Astrocyte of the cerebellum (primary cell): ENCODE results near the gene RAD51D.
"Not testable (repeated sequence)": the region's sequence is repeated elsewhere in the genome, so short reads cannot be mapped to it uniquely, and the experiment has no call there.

Experiments
- DNase-seq: peaks from one replicate; pipeline ENCODE4 v3.0.0-alpha.2; 2011; ENCODE audit warnings: low read depth
- H3K4me3 ChIP-seq: 2 replicates; pipeline ENCODE4 v1.5.1; 2011; ENCODE audit warnings: mild to moderate bottlenecking, low read depth, low read length, moderate library complexity
- CTCF ChIP-seq: IDR thresholded peaks from 2 replicates; pipeline ENCODE4 v1.5.1; 2012; ENCODE audit warnings: low read length, low read depth, moderate library complexity, mild to moderate bottlenecking; ENCODE audit errors: missing control alignments
- in situ Hi-C: cut with HindIII; loops from 2 replicates; pipeline ENCODE4 v1.10.0; 2017; ENCODE audit warnings: low sequenced_read_pairs

Gene RAD51D

GRCh38 chr17:35152421-35153140, 32.9 kb upstream of the RAD51D start:
- no peak overlapping the region for H3K4me3 ChIP-seq
- DNase-seq: no peak
- no peak for TF ChIP-seq CTCF
- in situ Hi-C loops: no loop called here

GRCh38 chr17:35151080-35151479, 31.4 kb upstream of the RAD51D start:
- DNase-seq, H3K4me3 ChIP-seq, in situ Hi-C loops: not testable (repeated sequence)

DNA sequence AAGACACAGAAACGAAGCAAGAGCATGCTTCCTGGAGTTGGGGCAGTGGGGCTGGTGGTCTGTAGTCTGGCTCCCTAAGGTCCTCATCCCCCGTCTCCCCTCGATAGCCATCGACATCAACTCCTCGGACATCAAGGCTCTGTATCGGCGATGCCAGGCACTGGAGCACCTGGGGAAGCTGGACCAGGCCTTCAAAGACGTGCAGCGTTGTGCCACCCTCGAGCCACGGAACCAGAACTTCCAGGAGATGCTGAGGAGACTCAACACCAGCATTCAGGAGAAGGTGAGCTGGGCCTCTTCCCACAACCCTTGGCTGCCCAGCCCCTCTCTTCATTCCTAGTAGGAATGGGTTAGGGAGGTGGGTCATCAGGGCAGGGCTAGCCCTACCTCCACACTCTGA, 30.3 kb upstream of the RAD51D start:
- no peak for TF ChIP-seq CTCF
- H3K4me3 ChIP-seq: no peak overlapping the region
- DNase-seq: no peak
- in situ Hi-C loops: loop anchor here (25.0 kb wide), 3 partner anchors 387 to 713 kb away; partner anchors contain the start of gene SLFN12L

DNA sequence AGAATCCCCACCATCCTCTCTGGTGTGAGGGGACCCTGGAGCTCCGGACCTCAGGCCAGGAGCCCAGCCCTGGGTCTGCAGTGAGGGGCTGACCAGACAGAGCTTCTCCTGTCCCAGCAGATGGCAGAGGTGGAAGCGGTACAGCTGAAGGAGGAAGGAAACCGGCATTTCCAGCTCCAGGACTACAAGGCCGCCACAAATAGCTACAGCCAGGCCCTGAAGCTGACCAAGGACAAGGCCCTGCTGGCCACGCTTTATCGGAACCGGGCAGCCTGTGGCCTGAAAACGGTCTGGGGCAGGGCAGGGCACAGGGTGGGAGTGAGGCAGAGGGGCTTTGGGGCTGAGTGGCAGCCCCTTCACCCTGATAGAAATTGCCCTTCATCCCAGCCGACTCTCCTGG, 28.5 kb upstream of the RAD51D start:
- H3K4me3 ChIP-seq: no peak overlapping the region

DNA sequence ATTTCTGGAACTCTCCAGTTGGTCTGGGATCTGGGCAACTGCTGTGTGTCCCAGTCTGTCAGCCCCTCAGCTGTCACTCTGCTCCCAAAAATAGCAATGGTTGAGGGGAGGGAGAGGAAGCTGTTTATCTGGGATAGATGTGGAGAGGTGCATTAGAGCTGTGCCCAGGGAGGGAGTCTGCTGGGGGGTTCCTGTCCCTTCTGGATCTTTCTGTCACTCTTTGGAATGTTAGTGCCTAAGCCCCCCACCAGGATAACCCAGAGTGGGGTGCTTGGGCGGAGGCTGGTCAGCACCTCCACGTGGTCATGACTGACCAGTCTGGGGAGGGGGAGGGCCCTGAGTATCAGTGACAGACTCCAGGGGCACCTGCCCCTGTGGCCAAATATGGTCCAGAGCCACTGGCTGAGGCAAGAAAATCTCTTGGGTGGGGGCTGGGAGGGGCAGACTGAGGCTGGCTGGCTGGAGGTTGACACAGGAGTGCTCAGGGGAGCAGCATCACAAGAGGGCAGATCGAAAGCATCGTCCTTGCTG, 27.8 kb upstream of the RAD51D start, which contains the start of gene UNC45B:
Gene UNC45B (plus strand): TSS at position 443 of the 531 bp plus-strand sequence. CDS start 447 bp downstream, outside the sequence.
- no peak for DNase-seq
- no peak for TF ChIP-seq CTCF
- H3K4me3 ChIP-seq: no peak within 1 kb of the TSS
- in situ Hi-C loops: loop anchor here (25.0 kb wide), 3 partner anchors 390 to 710 kb away; partner anchors contain the start of gene SLFN12L

More for the DNA sequence above, 28.5 kb upstream of the RAD51D start:
- in situ Hi-C loops: loop anchor here (25.0 kb wide), 3 partner anchors 389 to 711 kb away; partner anchors contain the start of gene SLFN12L
- TF ChIP-seq CTCF: no peak
- DNase-seq: no peak

GRCh38 chr17:35146214-35146833, 26.7 kb upstream of the RAD51D start:
- no peak for TF ChIP-seq CTCF
- no peak for DNase-seq
- in situ Hi-C loops: loop anchor here (25.0 kb wide), 3 partner anchors 391 to 709 kb away; partner anchors contain the start of gene SLFN12L
- no peak overlapping the region for H3K4me3 ChIP-seq
